ENCODE results near the gene FCAMR. TPM values are rescaled to one million over a fixed set of nuclear protein-coding genes. Genes with fewer than 3 reads are reported as not detected.

FCAMR gene
- total and polyA plus RNA-seq, 2 experiments from 2014 or later = not detected

- no peaks in the 10 kb centered on the region for H3F3A ChIP-seq (ENCODE audit: insufficient read depth)
- 16 to 17% methylated on average over 4 of the region's 4 CpGs for WGBS, 2 experiments (ENCODE audit: low coverage in 1 of 2, low lambda C conversion rate in 2 of 2, missing lambda C conversion rate in 2 of 2)
- no peaks in the 10 kb centered on the region for H3K4me1 ChIP-seq (ENCODE audit: insufficient read depth)
- no peak overlapping the region for H3K4me2 ChIP-seq (ENCODE audit: unreplicated experiment)
- peaks cover 17% of the 10 kb centered on the region; the same call in 1 of the 2 replicates for H3K27me3 ChIP-seq (replicated peaks; ENCODE audit: insufficient read depth)
- H4K20me1 ChIP-seq (ENCODE audit: insufficient read depth) = no peaks in the 10 kb centered on the region
- H3K27ac ChIP-seq = no peak overlapping the region
- no peak overlapping the region for H2AFZ ChIP-seq
- H3K79me2 ChIP-seq (ENCODE audit: insufficient read depth) = no peaks in the 10 kb centered on the region
- in situ Hi-C loops (cut with MboI) = no loop called here
- no peak overlapping the region for H3K9ac ChIP-seq
- no peaks in the 10 kb centered on the region for H3K9me3 ChIP-seq (ENCODE audit: low read depth)
- no peak overlapping the region for H3K4me3 ChIP-seq
- no peaks in the 10 kb centered on the region for H3K36me3 ChIP-seq (ENCODE audit: low read depth)
- TF ChIP-seq EZH2 (IDR thresholded peaks at IDR 0.05; ENCODE audit: insufficient read depth, poor library complexity, severe bottlenecking) = no peak
- TF ChIP-seq EZH2phosphoT487 (IDR thresholded peaks at IDR 0.05; ENCODE audit: insufficient read depth, low read depth) = no peak
- DNase-seq = peak; percentile 68
- no peaks in the 10 kb centered on the region for H3K9me2 ChIP-seq (ENCODE audit: insufficient read depth)
These were observed 12.0 kb upstream of the FCAMR start for GRCh38 chr1:206982216-206982615.

GRCh38 chr1:206979379-206980043 is 9.3 kb upstream of the FCAMR start:
- Histone ChIP-seq H3K79me2 (ENCODE audit: insufficient read depth) (no peaks in the 10 kb centered on the region), H3K4me3 (no peak overlapping the region), H3K27ac (no peak overlapping the region), H3K27me3 (replicated peaks; ENCODE audit: insufficient read depth) (peaks cover 22% of the 10 kb centered on the region), H3K9ac (no peak overlapping the region), H3K36me3 (ENCODE audit: low read depth) (no peaks in the 10 kb centered on the region), H3K9me3 (ENCODE audit: low read depth) (no peaks in the 10 kb centered on the region), H3K4me2 (ENCODE audit: unreplicated experiment) (no peak overlapping the region), H3K4me1 (ENCODE audit: insufficient read depth) (no peaks in the 10 kb centered on the region), H3F3A (ENCODE audit: insufficient read depth) (no peaks in the 10 kb centered on the region), H4K20me1 (ENCODE audit: insufficient read depth) (no peaks in the 10 kb centered on the region), H2AFZ (no peak overlapping the region), H3K9me2 (ENCODE audit: insufficient read depth) (no peaks in the 10 kb centered on the region)
- DNase-seq = peak; percentile 58
- no peak for TF ChIP-seq EZH2 (IDR thresholded peaks at IDR 0.05; ENCODE audit: insufficient read depth, poor library complexity, severe bottlenecking)
- no peak for TF ChIP-seq EZH2phosphoT487 (IDR thresholded peaks at IDR 0.05; ENCODE audit: insufficient read depth, low read depth)
- 55 to 73% methylated on average over 3 of the region's 3 CpGs for WGBS, 2 experiments (ENCODE audit: low coverage in 1 of 2, low lambda C conversion rate in 2 of 2, missing lambda C conversion rate in 2 of 2)
- in situ Hi-C loops (cut with MboI) = no loop called here

- in situ Hi-C loops (cut with MboI) = no loop called here
- peaks cover 21% of the 10 kb centered on the region for H3K27me3 ChIP-seq (replicated peaks; ENCODE audit: insufficient read depth)
- H3K27ac ChIP-seq = no peak overlapping the region
- no peak for DNase-seq
- no peaks in the 10 kb centered on the region for H3K9me3 ChIP-seq (ENCODE audit: low read depth)
- H3K4me2 ChIP-seq (ENCODE audit: unreplicated experiment) = no peak overlapping the region
- no peaks in the 10 kb centered on the region for H3K9me2 ChIP-seq (ENCODE audit: insufficient read depth)
- no peaks in the 10 kb centered on the region for H3K36me3 ChIP-seq (ENCODE audit: low read depth)
- H3K4me3 ChIP-seq = no peak overlapping the region
- H3K9ac ChIP-seq = no peak overlapping the region
- H3K79me2 ChIP-seq (ENCODE audit: insufficient read depth) = no peaks in the 10 kb centered on the region
- H3K4me1 ChIP-seq (ENCODE audit: insufficient read depth) = no peaks in the 10 kb centered on the region
- H4K20me1 ChIP-seq (ENCODE audit: insufficient read depth) = no peaks in the 10 kb centered on the region
- H2AFZ ChIP-seq = no peak overlapping the region
- WGBS, 2 experiments (ENCODE audit: low coverage in 1 of 2, low lambda C conversion rate in 2 of 2, missing lambda C conversion rate in 2 of 2) = 71 to 75% methylated on average over 7 of the region's 7 CpGs
- H3F3A ChIP-seq (ENCODE audit: insufficient read depth) = no peaks in the 10 kb centered on the region
- no peak for TF ChIP-seq EZH2phosphoT487 (IDR thresholded peaks at IDR 0.05; ENCODE audit: insufficient read depth, low read depth)
- TF ChIP-seq EZH2 (IDR thresholded peaks at IDR 0.05; ENCODE audit: insufficient read depth, poor library complexity, severe bottlenecking) = no peak
These were observed 8.0 kb upstream of the FCAMR start for GRCh38 chr1:206978259-206978658.

DNA sequence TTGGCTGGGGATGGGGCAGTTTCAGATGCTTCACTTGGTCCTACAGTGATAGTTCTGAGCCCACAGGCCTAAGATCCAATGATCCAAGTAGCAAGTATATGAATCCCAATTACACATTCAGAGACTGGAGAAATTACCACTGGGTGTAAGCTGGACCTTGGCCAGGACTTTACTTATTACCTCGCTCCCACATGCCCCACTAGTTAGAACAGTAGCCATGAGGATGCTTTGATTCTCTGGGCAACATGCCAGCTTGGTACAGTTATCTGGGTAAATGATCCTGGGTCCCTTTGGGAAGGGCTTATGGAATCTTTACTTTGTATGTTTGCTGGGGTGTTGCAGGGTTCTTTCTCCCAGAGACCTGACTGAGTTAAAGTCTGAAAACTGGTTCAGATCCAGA is 5.0 kb upstream of the FCAMR start:
- DNase-seq = no peak
- H3K27ac ChIP-seq = no peak overlapping the region
- H3K36me3 ChIP-seq (ENCODE audit: low read depth) = no peaks in the 10 kb centered on the region
- no peaks in the 10 kb centered on the region for H4K20me1 ChIP-seq (ENCODE audit: insufficient read depth)
- H2AFZ ChIP-seq = no peak overlapping the region
- no peaks in the 10 kb centered on the region for H3K79me2 ChIP-seq (ENCODE audit: insufficient read depth)
- WGBS, 2 experiments (ENCODE audit: low coverage in 1 of 2, low lambda C conversion rate in 2 of 2, missing lambda C conversion rate in 2 of 2) = 57 to 58% methylated on average over 1 of the region's 1 CpG
- no peak for TF ChIP-seq EZH2phosphoT487 (IDR thresholded peaks at IDR 0.05; ENCODE audit: insufficient read depth, low read depth)
- TF ChIP-seq EZH2 (IDR thresholded peaks at IDR 0.05; ENCODE audit: insufficient read depth, poor library complexity, severe bottlenecking) = no peak
- H3K27me3 ChIP-seq (replicated peaks; ENCODE audit: insufficient read depth) = peaks cover 39% of the 10 kb centered on the region
- H3K9me3 ChIP-seq (ENCODE audit: low read depth) = no peaks in the 10 kb centered on the region
- H3K4me2 ChIP-seq (ENCODE audit: unreplicated experiment) = no peak overlapping the region
- H3K4me3 ChIP-seq = no peak overlapping the region
- no peaks in the 10 kb centered on the region for H3K9me2 ChIP-seq (ENCODE audit: insufficient read depth)
- H3F3A ChIP-seq (ENCODE audit: insufficient read depth) = no peaks in the 10 kb centered on the region
- H3K9ac ChIP-seq = no peak overlapping the region
- in situ Hi-C loops (cut with MboI) = no loop called here
- H3K4me1 ChIP-seq (ENCODE audit: insufficient read depth) = no peaks in the 10 kb centered on the region

All from GM23248 (cell line).